Astrocyte (in vitro differentiated cells and primary cell): Measurements from ENCODE around the gene CMTM4. TPM values are rescaled to one million over a fixed set of nuclear protein-coding genes. Genes with fewer than 3 reads are reported as not detected.
"Not testable (repeated sequence)": the region's sequence is repeated elsewhere in the genome, so short reads cannot be mapped to it uniquely, and the experiment has no call there.

Experiments used
- DNase-seq: peaks from one replicate; pipeline ENCODE4 v3.0.0-alpha.2; 2010; ENCODE audit warnings: low read depth
- FAIRE-seq: peaks from 2 replicates; lab custom pipeline; 2011; peaks lifted over from hg19 to GRCh38; lab: Jason Lieb, UNC
- H2AFZ ChIP-seq: 2 replicates; pipeline ENCODE4 v1.6.0; 2012; ENCODE audit warnings: low read depth, low read length, inconsistent platforms
- H3K27ac ChIP-seq: 2 replicates; pipeline ENCODE4 v1.5.1; 2011; ENCODE audit warnings: low read depth, low read length, inconsistent platforms
- H3K27me3 ChIP-seq: 2 replicates; pipeline ENCODE4 v1.6.0; 2011; ENCODE audit warnings: low read length, inconsistent platforms; ENCODE audit not compliant: insufficient read depth
- H3K36me3 ChIP-seq: 2 replicates; pipeline ENCODE4 v1.5.1; 2011; ENCODE audit warnings: low read length, inconsistent platforms; ENCODE audit not compliant: insufficient read depth
- H3K4me1 ChIP-seq: 2 replicates; pipeline ENCODE4 v1.5.1; 2011; ENCODE audit warnings: low read length, inconsistent platforms; ENCODE audit not compliant: insufficient read depth
- H3K4me2 ChIP-seq: 2 replicates; pipeline ENCODE4 v1.6.0; 2012; ENCODE audit warnings: low read length, inconsistent platforms
- H3K4me3 ChIP-seq: 2 replicates; pipeline ENCODE4 v1.5.1; 2011; ENCODE audit warnings: low read depth, mild to moderate bottlenecking, low read length, inconsistent platforms; ENCODE audit not compliant: insufficient read depth
- H3K79me2 ChIP-seq: 2 replicates; pipeline ENCODE4 v1.6.0; 2012; ENCODE audit warnings: mild to moderate bottlenecking, low read length, inconsistent platforms; ENCODE audit not compliant: insufficient read depth
- H3K9ac ChIP-seq: 2 replicates; pipeline ENCODE4 v1.6.0; 2012; ENCODE audit warnings: mild to moderate bottlenecking, low read length, inconsistent platforms
- H3K9me3 ChIP-seq: 2 replicates; pipeline ENCODE4 v1.5.1; 2012; ENCODE audit warnings: low read depth, mild to moderate bottlenecking, low read length, inconsistent platforms; ENCODE audit not compliant: insufficient read depth
- H4K20me1 ChIP-seq: 2 replicates; pipeline ENCODE4 v1.6.0; 2012; ENCODE audit warnings: low read length, inconsistent platforms; ENCODE audit not compliant: insufficient read depth
- H3K27ac Mint-ChIP-seq: one replicate; pipeline ENCODE4 v1.8.0; 2021; ENCODE audit warnings: mild to moderate bottlenecking, mixed read lengths; ENCODE audit not compliant: unreplicated experiment
- H3K27me3 Mint-ChIP-seq: one replicate; pipeline ENCODE4 v1.8.0; 2021; ENCODE audit warnings: low read depth, mixed read lengths; ENCODE audit not compliant: unreplicated experiment
- H3K36me3 Mint-ChIP-seq: one replicate; pipeline ENCODE4 v1.8.0; 2021; ENCODE audit warnings: low read depth, mixed read lengths; ENCODE audit not compliant: unreplicated experiment
- H3K4me1 Mint-ChIP-seq: one replicate; pipeline ENCODE4 v1.8.0; 2021; ENCODE audit warnings: low read depth, mixed read lengths; ENCODE audit not compliant: unreplicated experiment
- H3K4me3 Mint-ChIP-seq: one replicate; pipeline ENCODE4 v1.8.0; 2021; ENCODE audit warnings: mild to moderate bottlenecking, moderate library complexity, mixed read lengths; ENCODE audit not compliant: unreplicated experiment
- H3K9me3 Mint-ChIP-seq: one replicate; pipeline ENCODE4 v1.8.0; 2021; ENCODE audit warnings: mild to moderate bottlenecking, mixed read lengths; ENCODE audit not compliant: unreplicated experiment
- CTCF ChIP-seq: IDR thresholded peaks from 2 replicates; pipeline ENCODE4 v1.5.1; 2011; ENCODE audit warnings: low read depth, mild to moderate bottlenecking, inconsistent platforms, low read length, moderate library complexity; ENCODE audit not compliant: insufficient read depth
- EZH2 ChIP-seq: IDR thresholded peaks from 2 replicates; pipeline ENCODE4 v1.6.1; 2012; ENCODE audit warnings: mild to moderate bottlenecking, low read length, inconsistent platforms; ENCODE audit not compliant: insufficient read depth
- total RNA-seq: library from RNA; stranded (reverse); gene quantifications from 2 replicates; pipeline ENCODE4 v1.2.1, GENCODE V29; 2021

The CMTM4 gene
- total RNA-seq, 1 donor from 2014 or later = 20.9 TPM

- Mint-ChIP-seq H3K9me3 (no peaks in the 10 kb centered on the region), H3K4me1 (peaks cover 26% of the 10 kb centered on the region), H3K27me3 (peaks cover 3% of the 10 kb centered on the region), H3K4me3 (no peak overlapping the region), H3K27ac (peak overlapping the region; percentile 0), H3K36me3 (peaks cover 11% of the 10 kb centered on the region)
- Histone ChIP-seq H3K4me3 (no peak overlapping the region), H3K9me3 (no peaks in the 10 kb centered on the region), H3K9ac (no peak overlapping the region), H3K79me2 (no peaks in the 10 kb centered on the region), H3K27ac (peak overlapping the region; percentile 79), H3K4me2 (peak overlapping the region; percentile 71), H3K4me1 (peaks cover 26% of the 10 kb centered on the region), H3K36me3 (peaks cover 2% of the 10 kb centered on the region), H3K27me3 (no peaks in the 10 kb centered on the region), H2AFZ (no peak overlapping the region), H4K20me1 (no peaks in the 10 kb centered on the region)
- no peak for FAIRE-seq
- DNase-seq = peak; percentile 80
- TF ChIP-seq EZH2 (no peak), CTCF (no peak)
Measured at GRCh38 chr16:66569131-66569530, 127.4 kb downstream of the CMTM4 start.

- H3K4me3 Mint-ChIP-seq = no peak overlapping the region
- H3K4me3 ChIP-seq = no peak overlapping the region
- H2AFZ ChIP-seq = no peak overlapping the region
- H3K9me3 Mint-ChIP-seq = no peaks in the 10 kb centered on the region
- no peak for DNase-seq
- peak overlapping the region; percentile 16 for H3K4me2 ChIP-seq
- peaks cover 3% of the 10 kb centered on the region for H3K27me3 Mint-ChIP-seq
- H3K27ac Mint-ChIP-seq = no peak overlapping the region
- peaks cover 4% of the 10 kb centered on the region for H3K36me3 ChIP-seq
- TF ChIP-seq CTCF (no peak), EZH2 (no peak)
- peaks cover 26% of the 10 kb centered on the region for H3K4me1 ChIP-seq
- no peaks in the 10 kb centered on the region for H4K20me1 ChIP-seq
- no peaks in the 10 kb centered on the region for H3K27me3 ChIP-seq
- peak overlapping the region; percentile 79 for H3K27ac ChIP-seq
- no peak for FAIRE-seq
- peaks cover 26% of the 10 kb centered on the region for H3K4me1 Mint-ChIP-seq
- H3K36me3 Mint-ChIP-seq = peaks cover 16% of the 10 kb centered on the region
- no peak overlapping the region for H3K9ac ChIP-seq
- no peaks in the 10 kb centered on the region for H3K9me3 ChIP-seq
- H3K79me2 ChIP-seq = no peaks in the 10 kb centered on the region
Measured at GRCh38 chr16:66568355-66568754, 128.2 kb downstream of the CMTM4 start.

- H3K9me3 Mint-ChIP-seq, H3K9ac ChIP-seq, H3K79me2 ChIP-seq, H3K27ac ChIP-seq, H3K27me3 Mint-ChIP-seq, DNase-seq, H3K36me3 ChIP-seq, H3K27me3 ChIP-seq, H3K9me3 ChIP-seq, H3K4me3 Mint-ChIP-seq, H3K4me3 ChIP-seq, FAIRE-seq, H4K20me1 ChIP-seq, H3K4me2 ChIP-seq, H3K27ac Mint-ChIP-seq, H2AFZ ChIP-seq: not testable (repeated sequence)
- Mint-ChIP-seq H3K4me1 (peaks cover 25% of the 10 kb centered on the region), H3K36me3 (peaks cover 15% of the 10 kb centered on the region)
- peaks cover 26% of the 10 kb centered on the region for H3K4me1 ChIP-seq
Measured at GRCh38 chr16:66567270-66567669, 129.3 kb downstream of the CMTM4 start.
